IMR-90 (cell line): ENCODE results near the gene PLXNA4. TPM values are rescaled to one million over a fixed set of nuclear protein-coding genes. Genes with fewer than 3 reads are reported as not detected.

Experiments used
- ATAC-seq: fragments of 200-7000 bp; cut with Tn5 transposase; 2 replicates; pipeline ENCODE4 v1.9.1; 2020; ENCODE audit warnings: low read depth, mild to moderate bottlenecking, moderate library complexity
- BruUV-seq: library from RNA; stranded (reverse); fragments of 400-500 nt; replicated peaks from 2 replicates; lab custom pipeline; 2021; lab: Mats Ljungman, UMichigan
- CTCF ChIA-PET: fragments of 300-600 bp; formaldehyde crosslinking; extraction: SDS; loops from one replicate; lab custom pipeline; 2021; ENCODE audit warnings: antibody characterized with exemption; lab: Yijun Ruan, JAX
- POLR2A ChIA-PET: fragments of 300-600 bp; sonication (Branson Sonifier 250); formaldehyde crosslinking; loops from one replicate; lab custom pipeline; 2022; ENCODE audit warnings: antibody characterized with exemption; ENCODE audit not compliant: unreplicated experiment; lab: Charles Lee
- DNase-seq: peaks from one replicate; pipeline ENCODE4 v3.0.0; 2013
- H2AFZ ChIP-seq: replicated peaks from 2 replicates; pipeline ENCODE3; 2013; ENCODE audit warnings: low read length, mild to moderate bottlenecking; ENCODE audit not compliant: poor library complexity
- H2AK5ac ChIP-seq: 2 replicates; pipeline ENCODE4 v1.6.1; 2013; ENCODE audit warnings: low read depth, low read length, inconsistent platforms
- H2AK9ac ChIP-seq: replicated peaks from 2 replicates; pipeline ENCODE3; 2013; ENCODE audit warnings: mild to moderate bottlenecking, low read depth, low read length, moderate library complexity; ENCODE audit not compliant: poor library complexity
- H2BK120ac ChIP-seq: 2 replicates; pipeline ENCODE4 v1.6.1; 2013; ENCODE audit warnings: low read depth, low read length, inconsistent platforms
- H2BK15ac ChIP-seq: 3 replicates; pipeline ENCODE4 v1.6.1; 2013; ENCODE audit warnings: low read depth, low read length, inconsistent platforms
- H2BK20ac ChIP-seq: 2 replicates; pipeline ENCODE4 v1.6.1; 2013; ENCODE audit warnings: low read depth, mild to moderate bottlenecking, inconsistent platforms, low read length, moderate library complexity
- H2BK5ac ChIP-seq: 2 replicates; pipeline ENCODE4 v1.6.1; 2013; ENCODE audit warnings: mild to moderate bottlenecking, low read depth, low read length, inconsistent platforms; ENCODE audit not compliant: poor library complexity, severe bottlenecking
- H3K14ac ChIP-seq: replicated peaks from 2 replicates; pipeline ENCODE4 v1.6.1; 2013; ENCODE audit warnings: low read depth, low read length, inconsistent platforms
- H3K18ac ChIP-seq: 2 replicates; pipeline ENCODE4 v1.6.1; 2013; ENCODE audit warnings: low read depth, low read length, control low read depth
- H3K23ac ChIP-seq: 2 replicates; pipeline ENCODE4 v1.6.1; 2013; ENCODE audit warnings: low read depth, low read length, inconsistent platforms
- H3K27ac ChIP-seq: 2 replicates; pipeline ENCODE4 v1.5.1; 2013; ENCODE audit warnings: mild to moderate bottlenecking, control low read depth, low read length; ENCODE audit not compliant: insufficient read depth
- H3K27me3 ChIP-seq: 2 replicates; pipeline ENCODE4 v1.6.1; 2013; ENCODE audit warnings: low read length; ENCODE audit not compliant: control insufficient read depth, insufficient read depth
- H3K36me3 ChIP-seq: 2 replicates; pipeline ENCODE4 v1.6.1; 2013; ENCODE audit warnings: low read length, mixed read lengths; ENCODE audit not compliant: control insufficient read depth, insufficient read depth
- H3K4ac ChIP-seq: 2 replicates; pipeline ENCODE4 v1.6.1; 2013; ENCODE audit warnings: low read depth, low read length, inconsistent platforms
- H3K4me1 ChIP-seq: 2 replicates; pipeline ENCODE4 v1.6.1; 2013; ENCODE audit warnings: low read length, mixed read lengths; ENCODE audit not compliant: control insufficient read depth, insufficient read depth
- H3K4me2 ChIP-seq: 2 replicates; pipeline ENCODE4 v1.6.1; 2013; ENCODE audit warnings: low read depth, mild to moderate bottlenecking, control low read depth, low read length, moderate library complexity
- H3K4me3 ChIP-seq: 2 replicates; pipeline ENCODE4 v1.5.1; 2013; ENCODE audit warnings: low read depth, mild to moderate bottlenecking, control low read depth, low read length, moderate library complexity; ENCODE audit not compliant: insufficient read depth
- H3K56ac ChIP-seq: 2 replicates; pipeline ENCODE4 v1.6.1; 2013; ENCODE audit warnings: low read length, inconsistent platforms; ENCODE audit not compliant: insufficient read depth; ENCODE audit errors: extremely low read depth
- H3K79me1 ChIP-seq, 2 experiments: 2 replicates each; pipeline ENCODE4 v1.6.1; 2013; ENCODE audit warnings: low read length in 2 of 2, inconsistent platforms in 1 of 2, low read depth in 1 of 2
- H3K9ac ChIP-seq: 2 replicates; pipeline ENCODE4 v1.6.1; 2013; ENCODE audit warnings: low read depth, low read length, control low read depth
- H3K9me1 ChIP-seq: 2 replicates; pipeline ENCODE4 v1.6.1; 2013; ENCODE audit warnings: low read length, inconsistent platforms; ENCODE audit not compliant: insufficient read depth
- H3K9me3 ChIP-seq: 2 replicates; pipeline ENCODE4 v1.6.1; 2013; ENCODE audit warnings: low read length; ENCODE audit not compliant: control insufficient read depth, insufficient read depth
- H4K20me1 ChIP-seq: 2 replicates; pipeline ENCODE4 v1.6.1; 2013; ENCODE audit warnings: low read length, inconsistent platforms; ENCODE audit not compliant: insufficient read depth
- H4K5ac ChIP-seq: 2 replicates; pipeline ENCODE4 v1.6.1; 2013; ENCODE audit warnings: mild to moderate bottlenecking, low read depth, low read length, control low read depth
- H4K8ac ChIP-seq, 2 experiments: 2 replicates each; pipeline ENCODE4 v1.6.1; 2013; ENCODE audit warnings: low read depth in 2 of 2, low read length in 2 of 2, control low read depth in 1 of 2, inconsistent platforms in 1 of 2
- H4K91ac ChIP-seq: 2 replicates; pipeline ENCODE4 v1.6.1; 2013; ENCODE audit warnings: low read depth, low read length, inconsistent platforms; ENCODE audit not compliant: insufficient read depth
- BHLHE40 ChIP-seq: fragments of 150-350 bp; IDR thresholded peaks from 2 replicates; pipeline ENCODE4 v1.6.1; 2016; ENCODE audit warnings: mild to moderate bottlenecking, low read depth, low read length
- CHD1 ChIP-seq: IDR thresholded peaks from 2 replicates; pipeline ENCODE4 v1.6.1; 2012; ENCODE audit warnings: low read depth, low read length, improper control_type of control experiment
- MAZ ChIP-seq: IDR thresholded peaks from 2 replicates; pipeline ENCODE4 v1.6.1; 2012; ENCODE audit warnings: low read depth, mild to moderate bottlenecking, low read length, improper control_type of control experiment, moderate library complexity, borderline replicate concordance
- NFE2L2 ChIP-seq: fragments of 150-350 bp; IDR thresholded peaks from 2 replicates; pipeline ENCODE4 v1.6.1; 2016; ENCODE audit warnings: low read depth, mild to moderate bottlenecking, low read length
- RAD21 ChIP-seq: IDR thresholded peaks from 2 replicates; pipeline ENCODE4 v1.6.1; 2012; ENCODE audit warnings: low read length, improper control_type of control experiment
- RCOR1 ChIP-seq: IDR thresholded peaks from 2 replicates; pipeline ENCODE4 v1.6.1; 2012; ENCODE audit warnings: mild to moderate bottlenecking, low read length, improper control_type of control experiment; ENCODE audit not compliant: insufficient replicate concordance
- SMC3 ChIP-seq: fragments of 150-350 bp; IDR thresholded peaks from 2 replicates; pipeline ENCODE4 v1.6.1; 2016; ENCODE audit warnings: low read depth, mild to moderate bottlenecking, antibody characterized with exemption, low read length, moderate library complexity
- WGBS, 2 experiments: methylation state at CpG; one replicate each; pipeline versions ENCODE4 v1.1.5 to v1.1.7; 2013; ENCODE audit warnings: missing lambda C conversion rate in 2 of 2; ENCODE audit not compliant: insufficient read length in 1 of 2; ENCODE audit errors: extremely low coverage in 2 of 2; 5-methylcytosine and 5-hydroxymethylcytosine counted together
- dilution Hi-C: fragments of 300-500 bp; cut with HindIII; formaldehyde crosslinking; loops from one replicate; pipeline ENCODE4 v1.14.3; 2018; ENCODE audit warnings: low sequenced_read_pairs; ENCODE audit not compliant: unreplicated experiment
- in situ Hi-C: fragments of 300-500 bp; cut with MboI; formaldehyde crosslinking; loops from 3 replicates; pipeline ENCODE4 v1.14.3; 2019; ENCODE audit warnings: low sequenced_read_pairs, inconsistent platforms, mixed read lengths
- intact Hi-C: fragments of 100-400 bp; cut with micrococcal nuclease; formaldehyde crosslinking; loops from 2 replicates; pipeline ENCODE4 v1.10.0; 2022
- polyA plus RNA-seq, 3 experiments: library from polyadenylated mRNA; depleted of rRNA; stranded (reverse); fragments of >200 nt; gene quantifications; 2 replicates each; pipeline ENCODE4 v1.2.3, GENCODE V29; 2012; ENCODE audit warnings: low replicate concordance in 1 of 3
- total RNA-seq: library from RNA; depleted of rRNA; stranded (reverse); fragments of >200 nt; gene quantifications from 2 replicates; pipeline ENCODE4 v1.2.3, GENCODE V29; 2012

The PLXNA4 gene
- total and polyA plus RNA-seq, 2 of the 4 experiments (the other 2 are of a cell fraction), result under 0.01 TPM

DNA sequence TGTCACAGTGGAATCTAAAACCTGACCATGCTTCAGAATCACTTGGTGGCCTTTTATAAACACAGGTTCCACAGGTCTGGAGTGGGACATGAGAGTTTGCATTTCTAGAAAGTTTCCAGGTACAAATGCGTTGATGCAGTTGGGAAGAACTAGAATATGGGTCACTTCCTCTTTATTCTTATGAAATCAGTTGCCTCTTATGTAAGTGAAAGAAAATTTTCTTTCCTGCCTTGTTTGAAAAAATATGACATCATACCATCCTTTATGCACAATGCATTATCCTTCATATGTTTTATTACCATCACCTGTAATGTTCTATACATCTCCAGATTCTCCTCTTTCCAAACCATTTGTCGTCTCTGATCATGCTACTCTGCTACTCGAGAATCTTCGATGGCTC lies 44.0 kb downstream of the PLXNA4 start:
- no peak for ATAC-seq
- Histone ChIP-seq H3K4me3 (no peak overlapping the region), H3K23ac (no peak overlapping the region), H4K91ac (no peak overlapping the region), H2BK15ac (no peak overlapping the region), H3K79me1 (no peaks in the 10 kb centered on the region), H3K27ac (no peak overlapping the region), H3K9ac (no peak overlapping the region), H3K4me2 (no peak overlapping the region), H2AK5ac (no peak overlapping the region), H3K9me1 (no peaks in the 10 kb centered on the region), H3K14ac (no peak overlapping the region), H4K5ac (no peak overlapping the region), H4K8ac (no peak overlapping the region), H3K56ac (no peak overlapping the region), H2AK9ac (no peak overlapping the region), H2BK20ac (no peak overlapping the region), H3K36me3 (no peaks in the 10 kb centered on the region), H3K18ac (no peak overlapping the region), H2BK5ac (no peak overlapping the region), H2BK120ac (no peak overlapping the region), H3K9me3 (no peaks in the 10 kb centered on the region), H3K4ac (no peak overlapping the region), H4K20me1 (no peaks in the 10 kb centered on the region), H2AFZ (no peak overlapping the region), H3K4me1 (no peaks in the 10 kb centered on the region), H3K27me3 (no peaks in the 10 kb centered on the region)
- 61% methylated on average over 3 of the region's 4 CpGs; no CpG with 5 or more reads in 1 of the 2 experiments for WGBS, 2 experiments
- no peak for TF ChIP-seq BHLHE40
- no peak for TF ChIP-seq CHD1
- no peak for TF ChIP-seq SMC3
- no peak for TF ChIP-seq MAZ
- TF ChIP-seq RCOR1, result no peak
- TF ChIP-seq RAD21, result no peak
- TF ChIP-seq NFE2L2, result no peak
- BruUV-seq, result no TSS peak
- dilution Hi-C loops (no loop called here), intact Hi-C loops (no loop called here), in situ Hi-C loops (no loop called here)
- POLR2A ChIA-PET, result no interaction called here
- DNase-seq, result no peak
- CTCF ChIA-PET, result no interaction called here
